ENCODE data around the gene DNAH7. TPM values are rescaled to one million over a fixed set of nuclear protein-coding genes. Genes with fewer than 3 reads are reported as not detected.

The DNAH7 gene
- total and polyA plus RNA-seq, 2 of the 8 experiments (the other 6 are each of a cell fraction or from before 2014, with no cell fraction given), result 0.07 to 0.08 TPM

DNA sequence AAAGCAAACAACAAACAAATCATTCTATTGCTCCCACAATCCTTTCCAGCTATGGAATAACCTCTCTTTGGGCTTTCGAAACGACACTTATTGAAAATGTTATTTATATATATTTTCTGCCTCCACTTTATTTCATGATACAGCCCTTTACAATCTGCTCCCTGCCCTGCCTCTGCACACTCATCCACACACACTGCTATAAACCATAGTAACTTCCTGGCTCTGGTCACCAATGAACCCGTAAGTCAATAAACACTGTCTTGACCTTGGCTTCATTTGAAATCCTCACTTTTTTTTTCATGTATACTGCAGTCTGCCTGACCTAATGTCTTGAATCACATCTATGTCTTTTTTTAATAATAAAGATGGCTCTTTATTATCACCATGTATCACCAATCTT is 250.1 kb downstream of the DNAH7 start:
- Histone ChIP-seq H3K4me3 (ENCODE audit: extremely low read depth in 1 of 4, insufficient read depth in 2 of 4, low read depth in 3 of 4, low read length in 4 of 4) (no peak overlapping the region), H3K79me2 (ENCODE audit: control insufficient read depth in 1 of 2, insufficient read depth in 2 of 2, low read length in 2 of 2) (no peaks in the 10 kb centered on the region), H2BK5ac (ENCODE audit: low read depth, low read length) (no peak overlapping the region), H3K27ac (ENCODE audit: low read depth, low read length) (no peak overlapping the region), H2BK15ac (ENCODE audit: low read length) (no peak overlapping the region), H3K4me2 (ENCODE audit: insufficient read depth in 1 of 2, low read depth in 2 of 2, low read length in 2 of 2) (no peak overlapping the region), H3K18ac (ENCODE audit: extremely low read depth, low read length) (no peak overlapping the region), H4K91ac (replicated peaks; ENCODE audit: insufficient read length, low read length) (no peak overlapping the region), H3K23me2 (ENCODE audit: low read depth, low read length) (no peaks in the 10 kb centered on the region), H3K4ac (replicated peaks; ENCODE audit: insufficient read length, low read depth, low read length) (no peak overlapping the region), H3K4me1 (replicated peaks in 1 of 4; ENCODE audit: control insufficient read depth in 3 of 4, insufficient read depth in 4 of 4, low read length in 3 of 4) (0 out of 7 replicates have a peak, but pooled peaks cover 0 to 2% (median 0%) of the 10 kb centered on the region in 4 experiments), H3K14ac (ENCODE audit: insufficient read length) (no peak overlapping the region), H4K8ac (ENCODE audit: extremely low read depth, insufficient read depth, low read length) (no peak overlapping the region), H3K9ac (replicated peaks in 1 of 4; ENCODE audit: extremely low read depth in 1 of 4, low read depth in 3 of 4, low read length in 3 of 4) (no peak overlapping the region), H4K5ac (ENCODE audit: insufficient read length, low read depth, low read length) (no peak overlapping the region), H2AK5ac (ENCODE audit: low read depth, low read length) (no peak overlapping the region; the same call in 1 of the 2 replicates), H3K23ac (ENCODE audit: insufficient read length) (no peak overlapping the region), H2AFZ (ENCODE audit: low read length) (no peak overlapping the region), H3K56ac (replicated peaks; ENCODE audit: insufficient read length, low read depth, low read length) (no peak overlapping the region), H2BK12ac (ENCODE audit: low read depth, low read length) (no peak overlapping the region), H2BK20ac (ENCODE audit: low read length) (no peak overlapping the region), H3K9me3 (ENCODE audit: insufficient read depth in 2 of 2, low read depth in 1 of 2, low read length in 1 of 2) (no peaks in the 10 kb centered on the region), H4K20me1 (replicated peaks in 1 of 2; ENCODE audit: control insufficient read depth in 1 of 2, insufficient read depth in 2 of 2, low read length in 2 of 2) (no peaks in the 10 kb centered on the region), H3K79me1 (ENCODE audit: low read depth, low read length) (no peaks in the 10 kb centered on the region), H3K27me3 (replicated peaks in 1 of 4; ENCODE audit: control insufficient read depth in 3 of 4, extremely low read depth in 1 of 4, insufficient read depth in 3 of 4, low read length in 3 of 4) (no peaks in the 10 kb centered on the region), H2BK120ac (replicated peaks; ENCODE audit: low read depth, low read length) (no peak overlapping the region), H3K36me3 (ENCODE audit: control insufficient read depth in 2 of 4, insufficient read depth in 4 of 4, low read length in 3 of 4) (no peaks in the 10 kb centered on the region)
- FAIRE-seq (no peak), DNase-seq (ENCODE audit: low read depth in 1 of 2, low spot score in 2 of 2) (no peak)
- 90% methylated on average over 3 of the region's 3 CpGs; no CpG with 5 or more reads in 1 of the 2 experiments for WGBS, 2 experiments (ENCODE audit: extremely low coverage in 1 of 2, insufficient coverage in 1 of 2, insufficient read length in 1 of 2, insufficient replicate concordance in 2 of 2, low coverage in 1 of 2, low lambda C conversion rate in 2 of 2, missing lambda C conversion rate in 1 of 2)
- ChIA-PET CTCF (ENCODE audit: partially characterized antibody) (interaction anchor here (0.6 to 1.3 kb wide), 2 partner anchors 44 to 146 kb away, joined by 3 read pairs; no protein-coding TSS in a partner anchor), POLR2A (ENCODE audit: partially characterized antibody) (no interaction called here)
- no peak for TF ChIP-seq TBP (IDR thresholded peaks at IDR 0.05; ENCODE audit: low read depth, low read length)
- TF ChIP-seq NRF1 (IDR thresholded peaks at IDR 0.05; ENCODE audit: low read depth, low read length), result no peak
- TF ChIP-seq RAD21 (IDR thresholded peaks at IDR 0.05 in 1 of 2, conservative IDR thresholded peaks at IDR 0.05 in 1 of 2; ENCODE audit: low read depth in 2 of 2, low read length in 2 of 2), result no peak
- TF ChIP-seq KDM5A (IDR thresholded peaks at IDR 0.05; ENCODE audit: low read length), result no peak
- TF ChIP-seq, protein P1, sequence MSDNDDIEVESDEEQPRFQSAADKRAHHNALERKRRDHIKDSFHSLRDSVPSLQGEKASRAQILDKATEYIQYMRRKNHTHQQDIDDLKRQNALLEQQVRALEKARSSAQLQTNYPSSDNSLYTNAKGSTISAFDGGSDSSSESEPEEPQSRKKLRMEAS (IDR thresholded peaks at IDR 0.05), result no peak
- TF ChIP-seq EGR1 (IDR thresholded peaks at IDR 0.05; ENCODE audit: borderline replicate concordance, low read depth, low read length), result no peak
- TF ChIP-seq SRF (IDR thresholded peaks at IDR 0.05; ENCODE audit: low read depth, low read length), result no peak
- TF ChIP-seq TAF7 (optimal IDR thresholded peaks at IDR 0.05; ENCODE audit: borderline replicate concordance, low read depth, low read length), result no peak
- TF ChIP-seq SP4 (IDR thresholded peaks at IDR 0.05; ENCODE audit: low read length), result no peak
- no peak for TF ChIP-seq CTBP2 (IDR thresholded peaks at IDR 0.05; ENCODE audit: borderline replicate concordance, insufficient read depth, insufficient read length, low read length)
- TF ChIP-seq YY1 (IDR thresholded peaks at IDR 0.05; ENCODE audit: low read depth, low read length), result no peak
- no peak for TF ChIP-seq GTF2F1 (IDR thresholded peaks at IDR 0.05; ENCODE audit: borderline replicate concordance, low read depth, low read length)
